Chondrocyte (in vitro differentiated cells): Measurements from ENCODE around the gene ISG15. TPM values are rescaled to one million over a fixed set of nuclear protein-coding genes. Genes with fewer than 3 reads are reported as not detected.

Experiments used
- DNase-seq: peaks from one replicate; pipeline ENCODE4 v3.0.0; 2021; ENCODE audit warnings: mixed read lengths, low spot score
- H3K27ac Mint-ChIP-seq: one replicate; pipeline ENCODE4 v1.8.0; 2021; ENCODE audit warnings: mild to moderate bottlenecking, moderate library complexity, mixed read lengths; ENCODE audit not compliant: unreplicated experiment
- H3K27me3 Mint-ChIP-seq: 2 replicates; pipeline ENCODE4 v1.8.0; 2021; ENCODE audit warnings: low read depth, mixed read lengths
- H3K36me3 Mint-ChIP-seq: 2 replicates; pipeline ENCODE4 v1.8.0; 2021; ENCODE audit warnings: low read depth, mixed read lengths
- H3K4me1 Mint-ChIP-seq: 2 replicates; pipeline ENCODE4 v1.8.0; 2021; ENCODE audit warnings: low read depth, mild to moderate bottlenecking, mixed read lengths
- H3K4me3 Mint-ChIP-seq: one replicate; pipeline ENCODE4 v1.8.0; 2021; ENCODE audit warnings: mild to moderate bottlenecking, moderate library complexity, mixed read lengths; ENCODE audit not compliant: unreplicated experiment
- H3K9me3 Mint-ChIP-seq: 2 replicates; pipeline ENCODE4 v1.8.0; 2021; ENCODE audit warnings: low read depth, mixed read lengths
- total RNA-seq: library from RNA; stranded (reverse); gene quantifications from 3 replicates; pipeline ENCODE4 v1.2.1, GENCODE V29; 2021
- TF ChIP-seq, protein P1 (sequence below): fragments of 200-600 bp; sonication (generic); IDR thresholded peaks from 2 replicates; pipeline ENCODE4 v1.5.0; 2021; ENCODE audit warnings: antibody characterized with exemption, mild to moderate bottlenecking, moderate library complexity

ISG15 gene
- total RNA-seq, 1 donor from 2014 or later, result 42.2 TPM

DNA sequence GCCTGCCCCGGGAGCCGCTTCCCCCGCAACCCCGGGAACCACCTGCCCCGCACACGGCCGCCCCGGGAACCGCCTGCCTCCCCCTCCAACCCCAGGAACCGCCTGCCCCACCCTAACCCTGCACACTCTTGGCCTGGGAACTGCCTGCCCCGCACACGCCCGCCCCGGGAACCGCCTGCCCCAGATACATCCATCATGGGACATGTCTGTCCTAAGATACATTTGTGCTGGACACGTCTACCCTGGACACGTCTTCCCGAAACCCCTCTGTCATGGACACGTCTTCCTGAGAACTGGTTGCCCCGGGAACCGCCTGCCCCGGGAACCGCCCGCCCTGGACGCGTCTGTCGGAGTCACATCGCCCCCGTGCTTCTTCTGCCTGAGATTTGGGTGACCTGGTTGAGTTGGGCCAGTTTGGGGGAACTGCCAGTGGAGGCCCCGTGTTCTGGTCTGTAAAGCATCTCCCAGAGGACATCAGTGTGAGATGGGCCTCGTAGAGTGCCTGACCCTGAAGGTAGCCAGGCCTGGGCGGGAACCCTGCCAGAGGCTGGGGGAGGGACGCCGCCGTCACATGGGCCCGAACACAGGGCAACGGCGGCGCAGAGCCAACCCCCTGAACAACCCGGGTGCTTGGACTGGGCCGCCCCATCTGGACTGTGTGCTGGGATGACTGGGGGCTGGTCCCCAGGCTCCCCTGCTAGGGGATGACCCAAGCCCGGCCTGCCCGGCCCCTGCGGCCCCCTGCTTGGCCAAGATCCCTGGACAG lies 35.0 kb upstream of the ISG15 start:
- TF ChIP-seq, protein P1, sequence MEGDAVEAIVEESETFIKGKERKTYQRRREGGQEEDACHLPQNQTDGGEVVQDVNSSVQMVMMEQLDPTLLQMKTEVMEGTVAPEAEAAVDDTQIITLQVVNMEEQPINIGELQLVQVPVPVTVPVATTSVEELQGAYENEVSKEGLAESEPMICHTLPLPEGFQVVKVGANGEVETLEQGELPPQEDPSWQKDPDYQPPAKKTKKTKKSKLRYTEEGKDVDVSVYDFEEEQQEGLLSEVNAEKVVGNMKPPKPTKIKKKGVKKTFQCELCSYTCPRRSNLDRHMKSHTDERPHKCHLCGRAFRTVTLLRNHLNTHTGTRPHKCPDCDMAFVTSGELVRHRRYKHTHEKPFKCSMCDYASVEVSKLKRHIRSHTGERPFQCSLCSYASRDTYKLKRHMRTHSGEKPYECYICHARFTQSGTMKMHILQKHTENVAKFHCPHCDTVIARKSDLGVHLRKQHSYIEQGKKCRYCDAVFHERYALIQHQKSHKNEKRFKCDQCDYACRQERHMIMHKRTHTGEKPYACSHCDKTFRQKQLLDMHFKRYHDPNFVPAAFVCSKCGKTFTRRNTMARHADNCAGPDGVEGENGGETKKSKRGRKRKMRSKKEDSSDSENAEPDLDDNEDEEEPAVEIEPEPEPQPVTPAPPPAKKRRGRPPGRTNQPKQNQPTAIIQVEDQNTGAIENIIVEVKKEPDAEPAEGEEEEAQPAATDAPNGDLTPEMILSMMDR, result no peak
- Mint-ChIP-seq H3K4me1 (peaks cover 3% of the 10 kb centered on the region), H3K27ac (no peak overlapping the region), H3K4me3 (no peak overlapping the region), H3K27me3 (peaks cover 10% of the 10 kb centered on the region), H3K36me3 (no peaks in the 10 kb centered on the region), H3K9me3 (no peaks in the 10 kb centered on the region)
- DNase-seq, result no peak

DNA sequence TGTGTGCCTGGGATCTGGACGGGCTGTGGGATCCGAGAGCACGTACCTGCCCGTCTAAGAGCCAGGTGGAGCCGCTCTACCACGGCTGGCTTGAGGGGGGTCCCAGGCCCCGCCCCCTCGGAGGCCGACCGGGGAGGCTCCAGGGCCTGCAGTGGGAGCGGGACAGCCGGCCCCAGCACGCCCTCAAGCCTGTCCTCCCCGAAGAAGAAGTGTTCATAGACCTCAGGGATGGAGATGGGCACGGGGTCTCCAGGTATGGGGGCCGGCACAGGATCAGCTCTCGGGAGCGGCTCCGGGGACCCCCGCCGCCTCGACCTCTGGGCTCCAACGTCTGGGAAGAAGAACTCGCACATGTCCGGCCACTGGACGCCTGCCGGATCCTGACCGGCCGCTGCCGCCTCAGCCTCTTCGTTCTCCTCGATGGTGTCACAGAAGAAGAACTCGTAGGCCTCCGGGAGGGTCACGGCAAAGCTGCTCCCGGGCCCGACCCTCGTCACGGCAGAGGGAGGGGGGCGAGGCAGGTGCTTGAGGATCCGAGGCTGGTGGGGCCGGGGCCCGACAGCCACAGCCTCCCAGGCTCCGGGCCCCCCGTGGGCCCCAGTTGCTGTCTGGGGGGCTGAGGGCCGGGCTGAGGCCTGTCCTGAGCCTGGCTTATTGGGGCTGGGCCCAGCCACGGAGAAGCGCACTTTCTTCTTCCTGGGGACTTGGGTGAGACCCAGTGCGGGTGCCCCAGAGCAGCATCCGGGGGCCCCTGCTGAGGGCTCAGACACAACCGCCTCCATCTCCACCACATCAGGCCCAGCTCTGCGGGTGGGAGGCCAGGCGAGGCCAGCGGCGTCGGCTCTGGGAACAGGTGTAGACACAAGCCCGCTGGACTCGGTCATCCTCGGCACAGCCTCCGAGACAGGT lies 34.2 kb upstream of the ISG15 start:
- Mint-ChIP-seq H3K9me3 (no peaks in the 10 kb centered on the region), H3K27ac (no peak overlapping the region), H3K36me3 (no peaks in the 10 kb centered on the region), H3K27me3 (peaks cover 10% of the 10 kb centered on the region), H3K4me3 (no peak overlapping the region), H3K4me1 (peaks cover 3% of the 10 kb centered on the region)
- no peak for DNase-seq
- TF ChIP-seq, protein P1, result no peak

DNA sequence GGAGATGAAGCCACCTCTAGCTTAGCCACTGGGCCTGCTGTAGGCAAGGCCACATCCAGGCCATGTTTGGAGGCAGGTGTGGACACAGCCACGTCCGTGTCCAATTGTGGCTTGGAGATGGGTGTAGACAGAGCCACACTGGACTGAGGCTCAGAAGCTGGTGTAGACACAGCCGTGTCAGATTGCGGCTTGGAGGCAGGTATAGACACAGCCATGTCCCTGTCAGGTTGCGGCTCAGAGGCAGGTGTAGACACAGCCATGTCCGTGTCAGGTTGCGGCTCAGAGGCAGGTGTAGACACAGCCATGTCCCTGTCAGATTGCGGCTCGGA lies 33.6 kb upstream of the ISG15 start:
- Mint-ChIP-seq H3K27me3 (peaks cover 10% of the 10 kb centered on the region), H3K36me3 (no peaks in the 10 kb centered on the region), H3K4me1 (peaks cover 3% of the 10 kb centered on the region), H3K4me3 (no peak overlapping the region), H3K9me3 (no peaks in the 10 kb centered on the region), H3K27ac (no peak overlapping the region)
- TF ChIP-seq, protein P1, result no peak
- DNase-seq, result no peak

DNA sequence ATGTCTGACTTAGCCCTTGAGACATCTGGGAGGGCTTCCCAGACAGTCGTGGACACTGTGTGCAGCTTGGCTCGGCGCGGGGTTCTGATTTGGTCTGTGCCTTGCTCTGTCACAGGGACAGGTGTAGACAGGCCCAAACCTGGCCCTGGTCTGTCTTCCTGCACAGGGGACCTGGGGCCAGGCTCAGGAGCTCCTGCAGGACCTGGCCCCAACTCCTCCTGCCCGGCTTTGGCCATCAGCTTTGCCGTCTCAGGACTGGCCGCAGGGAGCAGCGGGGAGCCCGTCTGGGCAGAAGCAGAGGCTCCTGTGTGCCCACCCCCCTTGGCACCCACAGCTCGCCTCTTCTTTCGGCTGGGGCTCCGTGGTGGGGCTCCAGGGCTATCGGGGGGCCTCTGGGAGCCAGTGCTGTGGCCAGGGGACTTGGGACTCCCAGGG lies 33.1 kb upstream of the ISG15 start:
- TF ChIP-seq, protein P1, result no peak
- H3K27ac Mint-ChIP-seq, result no peak overlapping the region
- no peak for DNase-seq
- H3K4me3 Mint-ChIP-seq, result no peak overlapping the region
- H3K9me3 Mint-ChIP-seq, result no peaks in the 10 kb centered on the region
- peaks cover 9% of the 10 kb centered on the region for H3K27me3 Mint-ChIP-seq
- H3K4me1 Mint-ChIP-seq, result peaks cover 3% of the 10 kb centered on the region
- H3K36me3 Mint-ChIP-seq, result no peaks in the 10 kb centered on the region

DNA sequence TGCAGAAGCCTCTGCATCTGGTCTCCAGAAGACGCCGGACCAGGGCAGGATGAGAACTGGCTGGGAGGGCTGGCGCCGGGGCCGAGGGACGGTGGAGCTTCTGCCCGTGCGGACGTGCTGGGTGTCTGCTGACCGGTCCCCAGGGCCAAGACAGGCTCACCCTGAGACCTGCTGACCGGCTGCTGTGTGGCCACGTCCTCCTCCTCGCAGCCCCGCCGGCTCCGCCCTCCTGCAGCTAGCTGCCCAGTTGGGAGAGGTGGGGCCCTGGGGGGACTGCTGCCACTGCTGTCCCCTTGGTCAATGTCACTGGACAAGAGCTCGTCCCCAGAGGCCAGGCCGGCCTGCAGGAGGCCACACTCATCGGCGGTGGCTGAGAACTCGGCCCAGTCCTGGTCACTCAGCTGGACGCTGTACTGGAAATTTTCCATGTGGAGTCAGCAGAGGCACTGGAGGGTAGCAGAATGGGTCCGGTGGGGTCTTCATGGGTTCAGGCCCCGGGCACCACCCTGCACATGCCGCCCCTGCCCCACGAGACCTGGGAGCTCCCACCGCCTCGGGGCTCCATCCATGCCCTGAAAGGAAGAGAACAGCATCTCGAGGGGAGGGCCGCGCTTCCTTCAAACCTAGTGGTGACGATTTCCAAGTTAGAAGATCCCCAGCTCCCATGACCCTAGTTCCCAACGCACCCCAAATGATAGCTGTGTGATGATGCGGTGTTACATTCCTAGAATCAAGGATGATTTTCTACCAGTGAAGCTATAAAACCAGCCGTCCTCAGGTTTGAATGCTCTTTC lies 32.5 kb upstream of the ISG15 start:
- H3K27ac Mint-ChIP-seq, result no peak overlapping the region
- H3K4me1 Mint-ChIP-seq, result peaks cover 3% of the 10 kb centered on the region
- H3K4me3 Mint-ChIP-seq, result no peak overlapping the region
- peaks cover 7% of the 10 kb centered on the region for H3K27me3 Mint-ChIP-seq
- TF ChIP-seq, protein P1, result no peak
- DNase-seq, result no peak
- H3K9me3 Mint-ChIP-seq, result no peaks in the 10 kb centered on the region
- no peaks in the 10 kb centered on the region for H3K36me3 Mint-ChIP-seq
